ENCODE measurements around the gene SPATA33.

The SPATA33 gene

GRCh38 chr16:89701425-89702406 lies 44.1 kb downstream of the SPATA33 start, which contains the start of gene SPATA2L:
SPATA2L (minus strand) TSS chr16:89701705; CDS start chr16:89701232, 473 bp downstream.
- H3K9me3 Mint-ChIP-seq, result no peaks in the 10 kb centered on the region
- H3K4me1 Mint-ChIP-seq, result peaks cover 36% of the 10 kb centered on the region
- peak within 1 kb of the TSS; percentile 56 for H3K27ac Mint-ChIP-seq
- peak; percentile 90 for ATAC-seq
- H3K27me3 Mint-ChIP-seq, result no peaks in the 10 kb centered on the region
- H3K4me3 Mint-ChIP-seq, result peak within 1 kb of the TSS; percentile 86
- H3K36me3 Mint-ChIP-seq, result no peaks in the 10 kb centered on the region

GRCh38 chr16:89704281-89704680 lies 46.6 kb downstream of the SPATA33 start:
- no peaks in the 10 kb centered on the region for H3K9me3 Mint-ChIP-seq
- H3K27me3 Mint-ChIP-seq, result no peaks in the 10 kb centered on the region
- no peaks in the 10 kb centered on the region for H3K36me3 Mint-ChIP-seq
- H3K4me1 Mint-ChIP-seq, result peaks cover 28% of the 10 kb centered on the region
- no peak for ATAC-seq
- H3K4me3 Mint-ChIP-seq, result no peak overlapping the region
- H3K27ac Mint-ChIP-seq, result no peak overlapping the region

GRCh38 chr16:89705006-89705405 lies 47.4 kb downstream of the SPATA33 start:
- Mint-ChIP-seq H3K4me3 (no peak overlapping the region), H3K27ac (no peak overlapping the region), H3K36me3 (no peaks in the 10 kb centered on the region), H3K4me1 (peaks cover 22% of the 10 kb centered on the region), H3K9me3 (no peaks in the 10 kb centered on the region), H3K27me3 (no peaks in the 10 kb centered on the region)
- ATAC-seq, result no peak

- ATAC-seq, result no peak
- no peaks in the 10 kb centered on the region for H3K27me3 Mint-ChIP-seq
- H3K4me1 Mint-ChIP-seq, result peaks cover 15% of the 10 kb centered on the region
- no peaks in the 10 kb centered on the region for H3K9me3 Mint-ChIP-seq
- H3K4me3 Mint-ChIP-seq, result no peak overlapping the region
- no peaks in the 10 kb centered on the region for H3K36me3 Mint-ChIP-seq
- peak overlapping the region; percentile 42 for H3K27ac Mint-ChIP-seq
These were observed 49.1 kb downstream of the SPATA33 start for GRCh38 chr16:89706518-89707260.

GRCh38 chr16:89707695-89708094 lies 50.1 kb downstream of the SPATA33 start:
- Mint-ChIP-seq H3K36me3 (no peaks in the 10 kb centered on the region), H3K9me3 (no peaks in the 10 kb centered on the region), H3K4me3 (no peak overlapping the region), H3K4me1 (peaks cover 17% of the 10 kb centered on the region), H3K27me3 (no peaks in the 10 kb centered on the region), H3K27ac (no peak overlapping the region)
- ATAC-seq, result no peak

- no peak for ATAC-seq
- Mint-ChIP-seq H3K36me3 (no peaks in the 10 kb centered on the region), H3K4me1 (peaks cover 17% of the 10 kb centered on the region), H3K27me3 (no peaks in the 10 kb centered on the region), H3K4me3 (no peak overlapping the region), H3K9me3 (no peaks in the 10 kb centered on the region), H3K27ac (no peak overlapping the region)
These were observed 50.9 kb downstream of the SPATA33 start for GRCh38 chr16:89708481-89708931.

- no peak overlapping the region for H3K4me3 Mint-ChIP-seq
- H3K4me1 Mint-ChIP-seq, result peaks cover 17% of the 10 kb centered on the region
- no peak for ATAC-seq
- no peaks in the 10 kb centered on the region for H3K9me3 Mint-ChIP-seq
- no peaks in the 10 kb centered on the region for H3K27me3 Mint-ChIP-seq
- no peak overlapping the region for H3K27ac Mint-ChIP-seq
- H3K36me3 Mint-ChIP-seq, result no peaks in the 10 kb centered on the region
These were observed 51.5 kb downstream of the SPATA33 start for GRCh38 chr16:89709166-89709565.

- Mint-ChIP-seq H3K27ac (no peak overlapping the region), H3K9me3 (no peaks in the 10 kb centered on the region), H3K4me1 (peaks cover 17% of the 10 kb centered on the region), H3K4me3 (no peak overlapping the region), H3K36me3 (peaks cover 5% of the 10 kb centered on the region), H3K27me3 (no peaks in the 10 kb centered on the region)
- no peak for ATAC-seq
These were observed 52.2 kb downstream of the SPATA33 start for GRCh38 chr16:89709716-89710432.

- Mint-ChIP-seq H3K4me3 (no peak overlapping the region), H3K4me1 (peaks cover 12% of the 10 kb centered on the region), H3K36me3 (peaks cover 9% of the 10 kb centered on the region)
These were observed 53.3 kb downstream of the SPATA33 start for GRCh38 chr16:89710709-89711564.

GRCh38 chr16:89711601-89712273 lies 54.1 kb downstream of the SPATA33 start:
- ATAC-seq, result peak; percentile 81

More at GRCh38 chr16:89710709-89711564, 53.3 kb downstream of the SPATA33 start:
- no peak overlapping the region for H3K27ac Mint-ChIP-seq
- H3K27me3 Mint-ChIP-seq, result no peaks in the 10 kb centered on the region
- H3K9me3 Mint-ChIP-seq, result no peaks in the 10 kb centered on the region
- no peak for ATAC-seq

GRCh38 chr16:89712274-89712781 lies 54.7 kb downstream of the SPATA33 start:
- H3K4me1 Mint-ChIP-seq, result peaks cover 10% of the 10 kb centered on the region

More at GRCh38 chr16:89711601-89712273, 54.1 kb downstream of the SPATA33 start:
- Mint-ChIP-seq H3K27ac (peak overlapping the region; percentile 67), H3K36me3 (peaks cover 9% of the 10 kb centered on the region), H3K4me1 (peaks cover 8% of the 10 kb centered on the region), H3K9me3 (no peaks in the 10 kb centered on the region), H3K4me3 (peak overlapping the region; percentile 81), H3K27me3 (no peaks in the 10 kb centered on the region)

GRCh38 chr16:89716493-89716892 lies 58.9 kb downstream of the SPATA33 start:
- Mint-ChIP-seq H3K4me3 (no peak overlapping the region), H3K27ac (no peak overlapping the region), H3K9me3 (no peaks in the 10 kb centered on the region), H3K4me1 (peaks cover 32% of the 10 kb centered on the region), H3K36me3 (peaks cover 25% of the 10 kb centered on the region), H3K27me3 (no peaks in the 10 kb centered on the region)
- ATAC-seq, result no peak

More at GRCh38 chr16:89712274-89712781, 54.7 kb downstream of the SPATA33 start:
- no peaks in the 10 kb centered on the region for H3K9me3 Mint-ChIP-seq
- H3K36me3 Mint-ChIP-seq, result peaks cover 13% of the 10 kb centered on the region
- peak; percentile 9 for ATAC-seq
- peak overlapping the region; percentile 81 for H3K4me3 Mint-ChIP-seq
- H3K27ac Mint-ChIP-seq, result peak overlapping the region; percentile 67
- H3K27me3 Mint-ChIP-seq, result no peaks in the 10 kb centered on the region

- H3K27ac Mint-ChIP-seq, result no peak overlapping the region
- peaks cover 30% of the 10 kb centered on the region for H3K4me1 Mint-ChIP-seq
- no peaks in the 10 kb centered on the region for H3K27me3 Mint-ChIP-seq
- H3K4me3 Mint-ChIP-seq, result no peak overlapping the region
- ATAC-seq, result no peak
- peaks cover 25% of the 10 kb centered on the region for H3K36me3 Mint-ChIP-seq
- no peaks in the 10 kb centered on the region for H3K9me3 Mint-ChIP-seq
These were observed 59.5 kb downstream of the SPATA33 start for GRCh38 chr16:89716916-89717687.

Measured in stimulated activated memory B cell treated with anti-CD40 and anti-IgM and Interleukin-4, amounts not matched to agents 10 μg/mL and 1 μg/mL and 100 μg/mL, for 72 hours (primary cell).